Stimulated activated CD8-positive, alpha-beta memory T cell treated with anti-CD3 and anti-CD28 coated beads, Interleukin-12 subunit alpha, Interleukin-12 subunit beta, amount 100 ng/mL, for 4 hours (primary cell): ENCODE results near the gene TMC3.

Source experiments
- DNase-seq: peaks from one replicate; pipeline ENCODE4 v3.0.0-alpha.2; 2020; ENCODE audit warnings: low read depth

TMC3 gene

GRCh38 chr15:81322676-81323253 is 51.2 kb downstream of the TMC3 start:
- DNase-seq = no peak

- no peak for DNase-seq
These were observed 52.3 kb downstream of the TMC3 start for GRCh38 chr15:81321667-81322066.

GRCh38 chr15:81317642-81318017 is 56.4 kb downstream of the TMC3 start:
- DNase-seq = no peak

DNA sequence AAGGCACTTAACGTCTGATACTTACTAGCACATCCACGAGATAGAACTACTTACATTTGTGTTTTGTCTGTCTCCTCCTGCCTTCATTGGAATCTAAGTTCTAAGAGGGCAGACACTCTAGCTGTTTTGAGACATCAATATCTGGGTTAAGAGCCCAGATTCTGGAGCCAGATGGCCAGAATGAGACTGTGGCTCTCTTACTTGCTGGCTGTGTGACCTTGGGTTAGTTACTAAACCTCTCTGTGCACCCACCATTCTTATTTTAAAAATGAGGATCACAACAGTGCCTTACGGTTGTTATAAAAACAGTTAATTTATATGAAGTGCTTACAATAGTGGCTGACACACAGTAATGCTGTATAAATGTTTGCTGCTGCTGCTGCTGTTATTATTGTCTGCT is 57.7 kb downstream of the TMC3 start:
- no peak for DNase-seq

DNA sequence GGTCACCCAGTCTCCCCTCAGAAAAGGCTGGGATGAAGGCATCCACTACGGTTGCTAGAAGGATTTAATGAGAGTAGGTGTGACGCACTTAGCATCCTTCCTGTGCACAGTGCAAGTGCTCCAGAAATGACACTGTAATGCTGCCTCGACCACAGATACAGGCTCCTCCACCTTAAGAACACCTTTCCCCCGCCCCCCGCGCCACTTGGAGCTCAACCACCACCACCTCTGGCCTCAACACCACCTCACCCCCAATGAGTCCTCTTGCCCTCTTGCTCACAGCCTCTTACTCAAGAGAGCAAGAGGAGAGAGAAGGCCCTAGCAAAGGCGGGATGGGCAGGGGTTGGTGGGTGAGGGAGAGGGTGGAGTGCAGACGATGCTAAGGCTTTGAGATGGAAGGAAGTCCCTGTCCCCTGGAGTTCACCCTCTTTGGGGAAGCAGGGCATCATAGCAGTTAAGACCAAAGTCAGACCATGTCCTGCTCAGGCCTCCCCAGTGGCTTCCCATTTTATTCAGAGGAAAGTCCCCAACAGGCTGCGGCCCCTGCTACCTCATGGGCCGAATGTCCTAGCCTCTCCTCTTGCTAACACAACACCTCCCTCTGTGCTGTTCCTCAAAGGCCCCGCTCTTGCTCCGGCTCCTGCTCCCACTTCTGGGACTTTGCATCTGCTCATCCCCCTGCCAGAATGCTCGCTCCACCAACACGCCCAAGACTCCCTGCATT is 58.4 kb downstream of the TMC3 start:
- DNase-seq = no peak

DNA sequence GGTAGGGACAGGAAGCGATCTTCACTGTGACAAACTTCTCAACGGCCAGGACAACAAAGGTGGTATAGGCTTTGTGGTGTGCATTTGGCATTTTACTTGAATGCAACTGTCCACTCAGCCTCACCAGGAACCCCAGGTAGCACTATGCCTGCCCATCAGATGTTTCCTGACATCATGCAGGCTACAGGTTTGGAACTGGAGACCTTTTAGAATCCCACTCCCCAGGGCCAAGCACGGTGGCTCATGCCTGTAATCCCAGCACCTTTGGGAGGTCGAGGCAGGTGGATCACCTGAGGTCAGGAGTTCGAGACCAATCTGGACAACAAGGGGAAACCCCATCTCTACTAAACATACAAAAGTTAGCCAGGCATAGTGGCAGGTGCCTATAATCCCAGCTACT is 59.6 kb downstream of the TMC3 start:
- no peak for DNase-seq

DNA sequence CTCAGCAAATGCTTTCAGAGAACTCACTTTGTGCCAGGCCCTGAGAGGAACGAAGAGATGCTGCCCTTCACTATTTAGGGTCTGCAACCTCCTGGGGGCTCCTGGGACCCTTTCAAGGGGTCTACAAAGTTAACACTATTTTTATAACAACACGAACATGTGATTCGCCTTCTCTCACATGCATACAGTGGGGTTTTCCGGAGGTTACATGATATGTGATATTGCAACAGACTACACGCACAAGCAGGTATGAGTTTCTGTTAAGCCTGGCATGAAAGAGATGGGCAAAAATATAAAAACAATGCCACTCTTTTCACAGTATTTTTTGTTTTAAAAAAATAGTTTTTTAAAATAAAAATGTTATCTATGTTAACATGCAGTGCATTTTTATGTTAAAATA is 60.3 kb downstream of the TMC3 start:
- DNase-seq = no peak

DNA sequence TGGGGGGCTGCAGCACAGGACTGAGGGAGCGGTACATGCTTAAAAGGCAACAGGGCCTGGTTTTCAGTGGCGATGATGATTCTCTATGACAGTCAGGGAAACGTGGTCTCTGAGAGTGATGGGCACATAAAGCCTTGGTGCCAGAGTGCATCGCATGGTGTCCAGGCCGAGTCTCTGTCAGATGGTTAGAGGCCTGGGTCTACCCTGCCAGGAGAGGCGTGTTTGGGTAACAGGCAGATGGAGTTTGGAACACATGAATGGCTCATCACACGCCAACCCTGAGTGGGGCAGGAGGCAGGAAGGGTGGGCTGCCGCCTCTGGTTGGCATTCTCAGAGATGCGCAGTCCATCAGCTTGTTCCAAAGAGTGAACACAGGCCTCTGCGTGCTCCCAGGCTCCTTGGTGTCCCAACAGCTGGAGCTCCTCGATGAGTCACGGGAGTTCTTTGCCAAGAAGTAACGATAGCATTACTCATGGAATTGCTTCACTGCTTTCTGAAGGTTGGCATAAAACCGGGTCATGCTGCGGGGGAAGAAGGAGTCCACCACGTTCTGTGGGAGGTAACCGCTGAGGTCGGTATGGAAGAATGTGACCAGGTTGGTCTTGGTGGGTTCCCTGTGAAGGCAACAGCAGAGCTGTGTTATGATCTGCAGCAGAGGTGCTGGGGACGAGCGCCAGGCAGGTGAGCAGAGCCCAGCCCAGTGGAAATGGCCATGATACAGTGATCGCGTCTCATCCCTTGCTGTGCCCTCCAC is 61.0 kb downstream of the TMC3 start:
- DNase-seq = no peak

DNA sequence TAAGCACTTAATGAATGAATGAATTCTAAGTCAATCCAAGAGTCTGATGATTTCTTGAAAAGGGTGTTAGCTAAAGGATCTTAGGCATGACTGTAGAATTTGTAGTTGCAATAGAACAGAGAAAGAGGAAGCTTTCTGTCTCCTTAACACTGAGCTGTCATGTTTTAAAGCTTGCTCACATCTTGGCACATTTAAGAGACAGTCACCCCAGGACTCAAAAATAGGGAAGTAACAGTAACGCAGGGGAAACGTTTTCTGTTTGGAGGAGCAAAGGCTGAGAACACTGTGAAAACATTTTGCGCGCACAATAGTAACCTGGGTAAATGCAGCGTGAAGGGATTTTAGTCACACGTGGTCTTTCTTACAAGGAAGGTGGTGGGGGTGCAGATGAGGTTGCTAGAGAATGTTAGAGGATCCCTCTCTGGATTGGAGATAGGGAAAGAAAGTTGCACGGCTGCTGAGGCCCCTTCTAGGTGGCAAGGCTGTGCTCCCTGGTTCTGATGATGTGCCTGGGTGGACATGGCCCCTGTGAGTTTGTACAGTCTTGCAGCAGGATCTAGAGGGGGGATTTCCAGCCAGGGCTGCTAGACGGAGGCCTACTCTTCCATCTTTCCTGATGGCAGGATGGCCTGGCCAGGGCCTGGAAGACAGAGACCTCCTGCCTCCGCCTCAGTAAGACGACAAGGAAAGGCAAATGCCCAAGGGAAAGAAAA is 62.1 kb downstream of the TMC3 start:
- DNase-seq = no peak

DNA sequence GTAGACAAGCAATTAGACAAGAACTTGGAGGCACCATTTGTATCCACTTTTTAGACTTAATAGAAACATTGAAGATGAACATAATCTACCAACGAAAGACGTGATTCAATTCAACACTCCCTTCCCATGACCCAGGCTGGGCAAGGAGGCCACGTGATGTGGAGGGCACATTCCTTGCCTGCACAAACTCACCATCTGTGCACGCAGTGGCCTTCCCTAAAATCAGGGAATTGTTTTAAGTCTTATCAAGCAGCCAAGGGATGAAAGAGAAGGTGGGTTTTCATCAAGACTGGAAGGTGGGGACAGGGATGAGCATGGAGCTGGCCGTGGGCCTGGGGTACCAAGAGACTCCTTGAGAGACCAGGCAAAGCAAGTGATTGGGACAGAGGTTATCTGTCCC is 63.5 kb downstream of the TMC3 start:
- DNase-seq = no peak

GRCh38 chr15:81309647-81310450 is 64.2 kb downstream of the TMC3 start:
- DNase-seq = no peak

- no peak for DNase-seq
These were observed 65.8 kb downstream of the TMC3 start for GRCh38 chr15:81308260-81308659.

DNA sequence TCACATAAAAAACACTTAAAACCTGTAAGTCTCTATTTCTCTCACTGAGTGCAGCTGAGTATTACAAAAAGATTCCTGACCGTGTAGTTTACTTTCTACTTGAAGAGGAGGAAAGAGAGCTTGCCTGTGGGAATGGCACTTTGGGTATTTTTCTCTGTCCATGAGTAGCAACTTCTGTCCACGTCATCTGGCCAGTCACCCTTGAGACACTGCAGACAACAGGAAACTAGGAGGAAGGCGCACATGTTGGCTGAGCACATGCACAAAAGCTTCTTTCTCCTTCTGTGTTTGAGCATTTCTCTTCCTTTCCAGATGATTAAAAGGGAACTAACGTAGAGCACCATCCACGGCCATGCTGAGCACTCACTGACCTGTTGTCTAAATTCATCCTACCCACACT is 69.8 kb downstream of the TMC3 start:
- DNase-seq = no peak

GRCh38 chr15:81303244-81304225 is 70.5 kb downstream of the TMC3 start:
- DNase-seq = no peak

- no peak for DNase-seq
These were observed 71.3 kb downstream of the TMC3 start for GRCh38 chr15:81302701-81303109.

- DNase-seq = no peak
These were observed 72.1 kb downstream of the TMC3 start for GRCh38 chr15:81301815-81302399.

GRCh38 chr15:81301385-81301784 is 72.6 kb downstream of the TMC3 start:
- DNase-seq = no peak

- no peak for DNase-seq
These were observed 74.3 kb downstream of the TMC3 start for GRCh38 chr15:81299630-81300273.

- DNase-seq = no peak
These were observed 74.9 kb downstream of the TMC3 start for GRCh38 chr15:81299156-81299555.

GRCh38 chr15:81298611-81299010 is 75.4 kb downstream of the TMC3 start:
- no peak for DNase-seq
